DOHH2 (cell line): ENCODE measurements around the gene SLC8A3.

Experiments
- CTCF ChIP-seq: fragments of 200-600 bp; sonication (generic); IDR thresholded peaks from one replicate; pipeline ENCODE4 v1.5.1; 2014; ENCODE audit warnings: antibody characterized with exemption, mild to moderate bottlenecking, low read depth, low read length; ENCODE audit not compliant: poor library complexity, severe bottlenecking
- EZH2phosphoT487 ChIP-seq: fragments of 200-600 bp; sonication (generic); IDR thresholded peaks from 2 replicates; pipeline ENCODE4 v1.6.1; 2017; ENCODE audit warnings: borderline replicate concordance, mild to moderate bottlenecking, antibody characterized with exemption, low read length, moderate library complexity, mixed read lengths

- TF ChIP-seq CTCF (no peak), EZH2phosphoT487 (no peak)
These were observed 192.5 kb downstream of the SLC8A3 start for GRCh38 chr14:69996216-69996615.
